ENCODE data around the gene THSD7A.

The THSD7A gene

GRCh38 chr7:11620406-11621253, 211.4 kb downstream of the THSD7A start:
- no peak for DNase-seq

GRCh38 chr7:11616466-11616865, 215.5 kb downstream of the THSD7A start:
- no peak for DNase-seq

GRCh38 chr7:11615174-11615573, 216.8 kb downstream of the THSD7A start:
- no peak for DNase-seq

GRCh38 chr7:11613292-11613930, 218.6 kb downstream of the THSD7A start:
- no peak for DNase-seq

- no peak for DNase-seq
Observed at GRCh38 chr7:11612737-11613136, 219.3 kb downstream of the THSD7A start.

- no peak for DNase-seq
Observed at GRCh38 chr7:11609096-11609670, 222.8 kb downstream of the THSD7A start.

GRCh38 chr7:11607686-11608085, 224.3 kb downstream of the THSD7A start:
- DNase-seq = no peak

- DNase-seq = no peak
Observed at GRCh38 chr7:11605749-11606148, 226.2 kb downstream of the THSD7A start.

GRCh38 chr7:11604505-11604904, 227.5 kb downstream of the THSD7A start:
- DNase-seq = no peak

GRCh38 chr7:11601761-11602160, 230.2 kb downstream of the THSD7A start:
- DNase-seq = no peak

- DNase-seq = no peak
Observed at GRCh38 chr7:11593322-11593721, 238.7 kb downstream of the THSD7A start.

GRCh38 chr7:11592699-11593098, 239.3 kb downstream of the THSD7A start:
- no peak for DNase-seq

- no peak for DNase-seq
Observed at GRCh38 chr7:11591943-11592342, 240.1 kb downstream of the THSD7A start.

GRCh38 chr7:11591055-11591633, 240.9 kb downstream of the THSD7A start:
- DNase-seq = no peak

- no peak for DNase-seq
Observed at GRCh38 chr7:11589251-11589650, 242.7 kb downstream of the THSD7A start.

GRCh38 chr7:11587814-11588213, 244.2 kb downstream of the THSD7A start:
- no peak for DNase-seq

GRCh38 chr7:11587048-11587447, 244.9 kb downstream of the THSD7A start:
- DNase-seq = no peak

- DNase-seq = no peak
Observed at GRCh38 chr7:11584406-11585031, 247.5 kb downstream of the THSD7A start.

- no peak for DNase-seq
Observed at GRCh38 chr7:11579141-11579540, 252.9 kb downstream of the THSD7A start.

- no peak for DNase-seq
Observed at GRCh38 chr7:11576310-11576709, 255.7 kb downstream of the THSD7A start.

GRCh38 chr7:11573128-11573750, 258.8 kb downstream of the THSD7A start:
- no peak for DNase-seq

GRCh38 chr7:11570922-11571550, 261.0 kb downstream of the THSD7A start:
- no peak for DNase-seq

All from KG1 (cell line).